ENCODE data around the gene DLGAP5.

The DLGAP5 gene

DNA sequence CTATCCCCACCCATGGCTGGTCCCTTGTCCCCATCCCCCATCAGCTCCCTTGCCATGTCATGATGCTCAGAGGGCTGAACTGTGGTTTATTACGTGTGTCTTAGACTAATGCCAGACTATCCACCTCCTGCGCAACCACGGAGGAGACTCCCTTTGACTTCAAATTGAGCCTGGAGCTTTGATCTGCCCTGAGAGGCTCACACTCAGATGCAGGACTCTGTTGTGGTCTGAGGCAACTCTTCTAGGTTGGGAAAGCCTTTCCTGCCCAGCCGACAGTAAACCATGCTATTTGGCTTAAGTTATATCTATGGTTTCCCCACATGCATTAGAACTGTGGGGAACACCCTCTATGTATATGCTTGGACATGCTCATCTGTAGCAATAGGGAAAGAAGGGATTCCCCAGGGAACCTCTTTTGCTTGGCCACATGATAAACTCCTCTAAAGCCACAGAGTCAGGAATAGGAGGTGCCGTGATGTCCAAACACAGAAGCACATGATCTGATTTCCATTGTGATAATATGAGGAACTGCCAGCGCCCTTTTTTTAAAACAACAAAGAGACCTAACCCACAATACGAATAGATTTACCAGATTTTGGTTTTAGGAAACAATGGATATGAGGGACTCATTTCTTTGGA is 73.5 kb downstream of the DLGAP5 start:
- TF ChIP-seq, protein P1, sequence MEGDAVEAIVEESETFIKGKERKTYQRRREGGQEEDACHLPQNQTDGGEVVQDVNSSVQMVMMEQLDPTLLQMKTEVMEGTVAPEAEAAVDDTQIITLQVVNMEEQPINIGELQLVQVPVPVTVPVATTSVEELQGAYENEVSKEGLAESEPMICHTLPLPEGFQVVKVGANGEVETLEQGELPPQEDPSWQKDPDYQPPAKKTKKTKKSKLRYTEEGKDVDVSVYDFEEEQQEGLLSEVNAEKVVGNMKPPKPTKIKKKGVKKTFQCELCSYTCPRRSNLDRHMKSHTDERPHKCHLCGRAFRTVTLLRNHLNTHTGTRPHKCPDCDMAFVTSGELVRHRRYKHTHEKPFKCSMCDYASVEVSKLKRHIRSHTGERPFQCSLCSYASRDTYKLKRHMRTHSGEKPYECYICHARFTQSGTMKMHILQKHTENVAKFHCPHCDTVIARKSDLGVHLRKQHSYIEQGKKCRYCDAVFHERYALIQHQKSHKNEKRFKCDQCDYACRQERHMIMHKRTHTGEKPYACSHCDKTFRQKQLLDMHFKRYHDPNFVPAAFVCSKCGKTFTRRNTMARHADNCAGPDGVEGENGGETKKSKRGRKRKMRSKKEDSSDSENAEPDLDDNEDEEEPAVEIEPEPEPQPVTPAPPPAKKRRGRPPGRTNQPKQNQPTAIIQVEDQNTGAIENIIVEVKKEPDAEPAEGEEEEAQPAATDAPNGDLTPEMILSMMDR (conservative IDR thresholded peaks at IDR 0.05) = no peak
- H3K27ac ChIP-seq = no peak overlapping the region

DNA sequence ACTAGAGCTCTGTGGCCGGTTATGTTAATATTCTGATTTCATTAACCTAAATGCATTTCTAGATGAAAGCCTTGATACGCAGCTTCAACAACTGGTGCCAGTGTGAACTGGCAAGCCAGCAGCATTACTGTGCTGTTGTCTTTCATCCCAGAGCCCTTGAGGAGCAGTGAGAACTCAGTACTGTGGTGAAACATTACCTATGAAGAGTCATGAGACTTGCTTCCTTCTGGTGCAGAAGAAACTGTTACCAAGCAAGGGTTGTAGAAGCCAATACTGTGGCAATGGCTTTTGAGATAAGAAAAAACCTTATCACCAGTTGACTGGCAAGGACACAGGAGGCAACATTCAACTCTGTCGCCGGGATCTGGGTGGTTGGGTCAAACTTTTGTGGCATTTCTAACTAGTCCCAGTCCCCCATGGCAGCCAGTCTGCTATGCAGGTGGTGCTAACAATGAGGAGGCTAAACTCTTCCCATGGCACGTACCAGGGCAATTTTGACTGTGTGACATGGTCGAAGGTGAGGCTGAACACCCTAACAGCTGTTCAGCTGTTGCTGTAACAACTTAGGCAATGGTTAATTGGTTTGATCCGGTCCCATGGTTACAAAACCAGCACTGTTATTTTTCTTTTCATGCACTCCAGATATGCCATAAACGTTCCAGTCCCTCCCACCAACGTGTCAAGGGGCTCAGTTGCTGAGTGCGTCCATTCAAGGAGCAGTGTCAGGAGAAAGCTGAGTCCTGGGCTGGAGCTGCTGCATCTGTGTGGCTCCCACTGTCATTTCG is 74.9 kb downstream of the DLGAP5 start:
- TF ChIP-seq, protein P1 (conservative IDR thresholded peaks at IDR 0.05) = no peak
- H3K27ac ChIP-seq = no peak overlapping the region

DNA sequence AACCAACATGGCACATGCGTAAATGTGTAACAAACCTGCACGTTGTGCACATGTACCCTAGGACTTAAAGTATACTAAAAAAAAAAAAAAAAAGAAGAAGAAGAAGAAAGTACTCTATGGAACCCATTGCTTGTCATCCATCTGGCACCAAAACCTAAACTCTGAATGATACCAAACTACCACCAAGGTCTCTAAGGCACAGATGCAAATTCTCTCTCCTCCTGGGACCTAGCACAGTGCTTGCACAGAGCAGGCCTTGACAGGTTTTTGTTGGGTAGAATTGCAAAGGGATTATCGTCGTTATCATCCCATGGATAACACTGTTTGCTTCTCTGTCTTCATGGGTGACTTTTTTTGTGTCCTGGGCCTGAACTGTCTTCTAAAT is 75.5 kb downstream of the DLGAP5 start:
- H3K27ac ChIP-seq = no peak overlapping the region
- TF ChIP-seq, protein P1 (conservative IDR thresholded peaks at IDR 0.05) = no peak

DNA sequence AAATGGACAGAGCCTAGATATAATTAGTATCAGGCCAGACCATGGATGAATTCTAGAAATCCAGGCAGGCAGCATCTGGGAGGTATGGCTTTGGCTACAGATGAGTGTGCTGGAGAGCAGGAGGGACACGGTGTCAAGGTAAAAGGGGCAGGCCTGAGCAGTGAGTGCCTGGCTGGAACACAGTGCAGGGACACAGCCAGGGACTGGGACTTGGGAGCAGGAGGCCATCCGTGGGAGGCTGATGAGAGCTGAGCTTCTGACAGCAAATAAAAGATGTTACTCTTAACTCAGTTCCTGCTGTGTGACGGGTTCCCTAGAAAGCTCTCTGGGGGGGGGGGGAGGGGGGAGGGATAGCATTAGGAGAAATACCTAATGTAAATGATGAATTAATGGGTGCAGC is 75.9 kb downstream of the DLGAP5 start:
- TF ChIP-seq, protein P1 (conservative IDR thresholded peaks at IDR 0.05) = no peak
- no peak overlapping the region for H3K27ac ChIP-seq

DNA sequence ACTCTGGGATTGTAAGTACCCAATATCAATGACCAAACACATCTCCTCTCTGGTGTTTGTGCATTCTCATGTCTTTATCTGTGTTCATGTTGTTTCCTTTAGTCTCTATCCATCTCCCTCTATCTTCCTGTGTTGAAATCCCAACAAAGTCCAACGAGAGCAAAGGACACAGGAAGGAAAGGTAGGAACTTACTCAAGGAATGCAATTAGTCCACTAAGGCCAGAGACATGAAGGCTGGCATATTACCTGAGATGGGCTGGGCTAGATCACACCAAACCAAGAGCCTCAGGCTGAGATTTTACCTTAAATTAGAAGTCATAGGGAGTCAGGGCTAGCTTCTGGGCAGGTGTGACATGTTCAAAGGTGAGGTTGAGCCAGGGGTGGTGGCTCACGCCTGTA is 76.7 kb downstream of the DLGAP5 start:
- no peak overlapping the region for H3K27ac ChIP-seq
- TF ChIP-seq, protein P1 (conservative IDR thresholded peaks at IDR 0.05) = no peak

DNA sequence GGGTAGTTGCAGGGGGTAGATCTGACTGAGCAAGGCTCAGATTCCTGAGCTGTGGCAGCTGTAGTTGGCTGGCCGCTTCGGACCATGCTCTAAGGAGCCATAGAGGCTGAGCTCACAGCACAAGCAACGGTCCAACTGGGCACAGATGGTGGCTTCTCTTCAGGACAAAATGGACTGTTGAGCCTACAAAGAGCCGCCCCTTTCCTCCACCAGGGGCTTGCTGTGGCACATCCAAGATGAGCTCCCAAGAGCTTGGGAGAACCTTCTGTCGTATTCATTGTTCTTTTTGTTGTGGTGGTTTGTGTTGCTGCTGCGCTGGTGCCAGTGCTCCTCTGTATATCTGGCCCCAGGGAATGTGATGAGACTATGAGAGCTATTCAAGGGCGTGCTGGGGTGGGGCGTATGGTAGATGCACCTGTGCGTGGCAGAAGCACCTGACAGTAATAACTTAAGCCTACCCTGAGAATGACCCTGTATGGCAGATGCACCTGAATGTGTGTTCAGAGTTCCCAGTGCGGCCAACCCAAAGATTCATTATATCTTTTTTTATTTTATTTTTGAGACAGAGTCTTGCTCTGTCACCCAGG is 80.2 kb downstream of the DLGAP5 start:
- TF ChIP-seq, protein P1 (conservative IDR thresholded peaks at IDR 0.05) = no peak
- no peak overlapping the region for H3K27ac ChIP-seq

DNA sequence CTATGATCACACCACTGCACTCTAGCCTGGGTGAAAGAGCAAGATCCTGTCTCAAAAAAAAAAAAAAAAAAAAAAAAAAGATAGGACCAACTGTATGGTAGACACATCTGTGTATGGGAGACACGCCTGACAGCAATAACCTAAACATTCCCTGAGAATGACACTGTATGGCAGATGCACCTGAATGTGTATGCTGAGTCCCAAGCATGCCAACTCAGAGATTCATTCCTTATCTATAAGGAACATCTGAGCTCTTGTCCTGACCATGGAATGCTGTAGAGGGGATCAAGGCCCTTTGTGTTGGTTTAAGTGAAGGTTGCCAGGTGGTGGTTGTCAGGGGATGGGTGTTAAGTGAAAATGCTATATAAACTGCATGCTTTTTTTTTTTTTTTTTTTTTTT is 81.5 kb downstream of the DLGAP5 start:
- TF ChIP-seq, protein P1 (conservative IDR thresholded peaks at IDR 0.05) = no peak

More for the DNA sequence above, 81.5 kb downstream of the DLGAP5 start:
- no peak overlapping the region for H3K27ac ChIP-seq

Measured in VCaP (cell line).